ENCODE results near the gene PTPRD.

Gene PTPRD

DNA sequence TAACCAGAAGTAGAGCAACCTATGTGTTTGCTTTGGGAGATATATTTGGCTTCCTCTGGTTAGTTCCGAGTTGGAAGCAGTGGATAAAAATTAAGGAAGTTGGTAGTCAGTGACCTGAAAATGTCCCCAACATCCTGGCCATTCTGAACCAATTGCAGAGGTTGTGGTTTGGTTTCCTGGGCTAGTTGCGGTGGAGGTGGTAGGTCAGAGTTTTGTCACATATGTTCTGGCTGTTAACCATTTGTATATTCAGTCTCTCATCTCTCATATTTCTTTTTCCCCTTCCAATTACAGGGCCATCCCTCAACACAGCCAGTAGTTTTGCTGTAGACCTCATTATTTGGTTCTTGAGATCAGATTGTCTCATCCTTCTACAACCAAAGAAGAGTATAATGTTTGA, 1026.9 kb downstream of the PTPRD start:
- no peaks in the 10 kb centered on the region for H3F3A ChIP-seq (ENCODE audit: control insufficient read depth, insufficient read depth)
- no peaks in the 10 kb centered on the region for H3K9me3 ChIP-seq (ENCODE audit: control insufficient read depth, insufficient read depth, low read length)
- H3K4me2 ChIP-seq (ENCODE audit: low read length) = no peak overlapping the region
- H3K79me2 ChIP-seq (ENCODE audit: control insufficient read depth, low read length) = no peaks in the 10 kb centered on the region
- no peaks in the 10 kb centered on the region for H3K36me3 ChIP-seq (ENCODE audit: control insufficient read depth, low read length)
- H3K4me3 ChIP-seq (ENCODE audit: low read length) = no peak overlapping the region
- TF ChIP-seq EZH2phosphoT487 (IDR thresholded peaks at IDR 0.05; ENCODE audit: borderline replicate concordance, low read length) (no peak), CTCF (IDR thresholded peaks at IDR 0.05; ENCODE audit: low read depth, low read length, poor library complexity, severe bottlenecking) (no peak)
- H3K27me3 ChIP-seq (ENCODE audit: control insufficient read depth, low read length) = no peaks in the 10 kb centered on the region
- H3K9me2 ChIP-seq (replicated peaks; ENCODE audit: control insufficient read depth, low read length) = no peaks in the 10 kb centered on the region
- no peaks in the 10 kb centered on the region for H4K20me1 ChIP-seq (ENCODE audit: control insufficient read depth, insufficient read depth, low read depth, low read length)
- no peaks in the 10 kb centered on the region for H3K4me1 ChIP-seq (ENCODE audit: control insufficient read depth, low read length)
- no peak overlapping the region for H3K27ac ChIP-seq (ENCODE audit: low read depth, low read length)

DNA sequence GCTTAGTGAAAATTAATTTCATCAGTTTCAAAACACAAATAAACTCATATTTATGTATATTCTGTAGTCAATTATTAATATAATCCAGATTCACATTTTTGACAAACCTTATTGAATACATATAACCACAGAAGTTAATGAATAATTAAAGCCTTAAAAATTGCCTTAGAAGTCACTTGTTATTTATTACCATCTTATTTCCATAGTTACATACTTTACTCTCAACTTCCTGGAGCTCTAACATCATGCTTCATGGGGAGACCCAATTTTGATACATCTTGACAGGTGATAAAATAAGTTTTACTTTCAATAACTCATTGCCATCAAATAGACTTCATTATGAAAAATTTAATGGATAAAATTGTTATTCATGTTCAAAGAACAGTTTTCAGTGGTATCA, 1038.7 kb downstream of the PTPRD start:
- H3F3A ChIP-seq (ENCODE audit: control insufficient read depth, insufficient read depth) = no peaks in the 10 kb centered on the region
- no peaks in the 10 kb centered on the region for H3K36me3 ChIP-seq (ENCODE audit: control insufficient read depth, low read length)
- H3K27me3 ChIP-seq (ENCODE audit: control insufficient read depth, low read length) = no peaks in the 10 kb centered on the region
- no peak overlapping the region for H3K27ac ChIP-seq (ENCODE audit: low read depth, low read length)
- H3K4me3 ChIP-seq (ENCODE audit: low read length) = no peak overlapping the region
- H3K9me2 ChIP-seq (replicated peaks; ENCODE audit: control insufficient read depth, low read length) = no peaks in the 10 kb centered on the region
- H3K9me3 ChIP-seq (ENCODE audit: control insufficient read depth, insufficient read depth, low read length) = no peaks in the 10 kb centered on the region
- H4K20me1 ChIP-seq (ENCODE audit: control insufficient read depth, insufficient read depth, low read depth, low read length) = no peaks in the 10 kb centered on the region
- TF ChIP-seq CTCF (IDR thresholded peaks at IDR 0.05; ENCODE audit: low read depth, low read length, poor library complexity, severe bottlenecking) = no peak
- TF ChIP-seq EZH2phosphoT487 (IDR thresholded peaks at IDR 0.05; ENCODE audit: borderline replicate concordance, low read length) = no peak
- H3K4me2 ChIP-seq (ENCODE audit: low read length) = no peak overlapping the region
- H3K79me2 ChIP-seq (ENCODE audit: control insufficient read depth, low read length) = no peaks in the 10 kb centered on the region
- no peaks in the 10 kb centered on the region for H3K4me1 ChIP-seq (ENCODE audit: control insufficient read depth, low read length)

GRCh38 chr9:9565700-9566099, 1047.1 kb downstream of the PTPRD start:
- Histone ChIP-seq H3K9me2 (replicated peaks; ENCODE audit: control insufficient read depth, low read length) (no peaks in the 10 kb centered on the region), H3K27ac (ENCODE audit: low read depth, low read length) (no peak overlapping the region), H3K36me3 (ENCODE audit: control insufficient read depth, low read length) (no peaks in the 10 kb centered on the region), H3F3A (ENCODE audit: control insufficient read depth, insufficient read depth) (no peaks in the 10 kb centered on the region), H3K79me2 (ENCODE audit: control insufficient read depth, low read length) (no peaks in the 10 kb centered on the region), H3K4me1 (ENCODE audit: control insufficient read depth, low read length) (no peaks in the 10 kb centered on the region), H3K27me3 (ENCODE audit: control insufficient read depth, low read length) (no peaks in the 10 kb centered on the region), H4K20me1 (ENCODE audit: control insufficient read depth, insufficient read depth, low read depth, low read length) (no peaks in the 10 kb centered on the region), H3K4me2 (ENCODE audit: low read length) (no peak overlapping the region), H3K4me3 (ENCODE audit: low read length) (no peak overlapping the region), H3K9me3 (ENCODE audit: control insufficient read depth, insufficient read depth, low read length) (no peaks in the 10 kb centered on the region)
- TF ChIP-seq CTCF (IDR thresholded peaks at IDR 0.05; ENCODE audit: low read depth, low read length, poor library complexity, severe bottlenecking) (no peak), EZH2phosphoT487 (IDR thresholded peaks at IDR 0.05; ENCODE audit: borderline replicate concordance, low read length) (no peak)

DNA sequence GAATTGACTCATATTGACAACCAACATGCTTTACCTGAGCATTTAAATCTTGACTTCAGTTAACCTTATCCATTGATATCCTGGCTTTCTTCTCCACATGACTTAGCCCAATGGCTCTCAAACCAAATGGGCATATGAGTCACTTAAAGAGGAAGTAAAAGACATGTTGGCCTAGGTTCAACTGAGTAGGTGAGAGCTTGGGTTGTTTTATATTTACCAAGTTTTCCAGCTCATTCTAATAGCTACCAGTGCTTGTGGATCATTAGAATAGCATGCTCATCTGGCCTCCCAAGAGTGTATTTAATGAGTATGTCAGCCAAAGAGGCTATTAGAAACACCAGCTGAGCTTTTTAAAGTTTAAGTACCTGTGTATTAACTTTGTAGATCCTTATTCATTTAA, 1049.0 kb downstream of the PTPRD start:
- Histone ChIP-seq H3K4me1 (ENCODE audit: control insufficient read depth, low read length) (no peaks in the 10 kb centered on the region), H3K4me3 (ENCODE audit: low read length) (no peak overlapping the region), H3K36me3 (ENCODE audit: control insufficient read depth, low read length) (no peaks in the 10 kb centered on the region), H3K4me2 (ENCODE audit: low read length) (no peak overlapping the region), H3F3A (ENCODE audit: control insufficient read depth, insufficient read depth) (no peaks in the 10 kb centered on the region), H3K27me3 (ENCODE audit: control insufficient read depth, low read length) (no peaks in the 10 kb centered on the region), H4K20me1 (ENCODE audit: control insufficient read depth, insufficient read depth, low read depth, low read length) (no peaks in the 10 kb centered on the region), H3K79me2 (ENCODE audit: control insufficient read depth, low read length) (no peaks in the 10 kb centered on the region), H3K9me3 (ENCODE audit: control insufficient read depth, insufficient read depth, low read length) (no peaks in the 10 kb centered on the region), H3K27ac (ENCODE audit: low read depth, low read length) (no peak overlapping the region), H3K9me2 (replicated peaks; ENCODE audit: control insufficient read depth, low read length) (no peaks in the 10 kb centered on the region)
- TF ChIP-seq EZH2phosphoT487 (IDR thresholded peaks at IDR 0.05; ENCODE audit: borderline replicate concordance, low read length) = no peak

All from DOHH2 (cell line).